Retinal pigment epithelial cell (primary cell): ENCODE results near the gene MPLKIP.

ENCODE experiments used
- DNase-seq: peaks from one replicate; pipeline ENCODE4 v3.0.0-alpha.2; 2010; ENCODE audit warnings: low read depth
- H3K4me3 ChIP-seq: 2 replicates; pipeline ENCODE4 v1.5.1; 2011; ENCODE audit warnings: mild to moderate bottlenecking, low read length, control low read depth, moderate library complexity
- CTCF ChIP-seq: conservative IDR thresholded peaks from 2 replicates; pipeline ENCODE4 v1.5.1; 2011; ENCODE audit warnings: low read depth, low read length, control low read depth, inconsistent platforms

MPLKIP gene

GRCh38 chr7:40115936-40116335, 18.5 kb downstream of the MPLKIP start:
- no peak overlapping the region for H3K4me3 ChIP-seq
- TF ChIP-seq CTCF: no peak
- DNase-seq: no peak

GRCh38 chr7:40105879-40106473, 28.4 kb downstream of the MPLKIP start:
- DNase-seq: no peak
- H3K4me3 ChIP-seq: no peak overlapping the region
- no peak for TF ChIP-seq CTCF

- no peak for TF ChIP-seq CTCF
- H3K4me3 ChIP-seq: no peak overlapping the region
- no peak for DNase-seq
Observed at GRCh38 chr7:40102897-40103296, 31.5 kb downstream of the MPLKIP start.

GRCh38 chr7:40101201-40101600, 33.2 kb downstream of the MPLKIP start:
- no peak overlapping the region for H3K4me3 ChIP-seq
- no peak for DNase-seq
- no peak for TF ChIP-seq CTCF

GRCh38 chr7:40099837-40100236, 34.6 kb downstream of the MPLKIP start:
- H3K4me3 ChIP-seq: no peak overlapping the region
- TF ChIP-seq CTCF: no peak
- DNase-seq: no peak

- DNase-seq: no peak
- no peak overlapping the region for H3K4me3 ChIP-seq
- no peak for TF ChIP-seq CTCF
Observed at GRCh38 chr7:40098810-40099209, 35.6 kb downstream of the MPLKIP start.

GRCh38 chr7:40097728-40098127, 36.7 kb downstream of the MPLKIP start:
- no peak for TF ChIP-seq CTCF
- H3K4me3 ChIP-seq: no peak overlapping the region
- no peak for DNase-seq
